Measurements from ENCODE around the gene KAT5. TPM values are rescaled to one million over a fixed set of nuclear protein-coding genes. Genes with fewer than 3 reads are reported as not detected.

Gene KAT5
- total RNA-seq, 4 donors from 2014 or later: 68.9 to 96.0 (median 85.7) TPM

DNA sequence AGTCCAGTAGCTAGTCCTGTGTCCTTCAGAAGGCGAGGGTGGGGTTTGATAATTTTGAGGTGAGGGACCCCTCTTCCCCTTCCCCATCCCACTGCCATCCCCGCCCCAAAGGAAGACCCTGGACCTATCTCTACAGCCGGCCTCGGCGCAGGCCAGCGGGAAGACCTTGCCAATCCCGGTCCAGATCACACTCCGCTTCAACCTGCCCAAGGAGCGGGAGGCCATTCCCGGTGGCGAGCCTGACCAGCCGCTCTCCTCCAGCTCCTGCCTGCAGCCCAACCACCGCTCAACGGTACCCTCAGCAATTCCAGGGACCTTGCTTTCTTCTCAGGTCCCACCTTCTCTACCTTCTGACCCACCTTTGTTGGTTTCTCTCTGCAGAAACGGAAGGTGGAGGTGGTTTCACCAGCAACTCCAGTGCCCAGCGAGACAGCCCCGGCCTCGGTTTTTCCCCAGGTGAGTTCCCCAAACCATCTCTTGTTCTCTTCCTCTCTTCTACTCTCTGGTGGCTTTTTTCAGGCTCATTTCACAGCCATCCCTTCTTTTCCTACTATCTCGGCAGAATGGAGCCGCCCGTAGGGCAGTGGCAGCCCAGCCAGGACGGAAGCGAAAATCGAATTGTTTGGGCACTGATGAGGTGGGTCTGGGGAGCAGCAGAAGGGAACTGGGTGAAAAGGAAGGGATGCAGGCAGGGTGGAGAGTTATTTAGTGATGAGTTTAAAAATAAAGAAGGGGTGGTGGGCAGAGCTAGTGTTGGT, 1.3 kb downstream of the KAT5 start:
- no peak overlapping the region for H3K4me3 ChIP-seq (ENCODE audit: low read depth, poor library complexity, severe bottlenecking)
- WGBS, 2 donors: 94% methylated on average over 24 of the region's 24 CpGs
- peak in 1 of 2 donors; percentile 83 for DNase-seq (ENCODE audit: low spot score in 2 of 2)
- intact Hi-C loops (cut with DNase I; ENCODE audit: low total_unique reads): loop anchor here (10.0 kb wide), 1 partner anchor 61 kb away; no protein-coding TSS in a partner anchor
- TF ChIP-seq POLR2A (IDR thresholded peaks at IDR 0.05): no peak
- TF ChIP-seq, protein P1, sequence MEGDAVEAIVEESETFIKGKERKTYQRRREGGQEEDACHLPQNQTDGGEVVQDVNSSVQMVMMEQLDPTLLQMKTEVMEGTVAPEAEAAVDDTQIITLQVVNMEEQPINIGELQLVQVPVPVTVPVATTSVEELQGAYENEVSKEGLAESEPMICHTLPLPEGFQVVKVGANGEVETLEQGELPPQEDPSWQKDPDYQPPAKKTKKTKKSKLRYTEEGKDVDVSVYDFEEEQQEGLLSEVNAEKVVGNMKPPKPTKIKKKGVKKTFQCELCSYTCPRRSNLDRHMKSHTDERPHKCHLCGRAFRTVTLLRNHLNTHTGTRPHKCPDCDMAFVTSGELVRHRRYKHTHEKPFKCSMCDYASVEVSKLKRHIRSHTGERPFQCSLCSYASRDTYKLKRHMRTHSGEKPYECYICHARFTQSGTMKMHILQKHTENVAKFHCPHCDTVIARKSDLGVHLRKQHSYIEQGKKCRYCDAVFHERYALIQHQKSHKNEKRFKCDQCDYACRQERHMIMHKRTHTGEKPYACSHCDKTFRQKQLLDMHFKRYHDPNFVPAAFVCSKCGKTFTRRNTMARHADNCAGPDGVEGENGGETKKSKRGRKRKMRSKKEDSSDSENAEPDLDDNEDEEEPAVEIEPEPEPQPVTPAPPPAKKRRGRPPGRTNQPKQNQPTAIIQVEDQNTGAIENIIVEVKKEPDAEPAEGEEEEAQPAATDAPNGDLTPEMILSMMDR (IDR thresholded peaks at IDR 0.05): no peak

DNA sequence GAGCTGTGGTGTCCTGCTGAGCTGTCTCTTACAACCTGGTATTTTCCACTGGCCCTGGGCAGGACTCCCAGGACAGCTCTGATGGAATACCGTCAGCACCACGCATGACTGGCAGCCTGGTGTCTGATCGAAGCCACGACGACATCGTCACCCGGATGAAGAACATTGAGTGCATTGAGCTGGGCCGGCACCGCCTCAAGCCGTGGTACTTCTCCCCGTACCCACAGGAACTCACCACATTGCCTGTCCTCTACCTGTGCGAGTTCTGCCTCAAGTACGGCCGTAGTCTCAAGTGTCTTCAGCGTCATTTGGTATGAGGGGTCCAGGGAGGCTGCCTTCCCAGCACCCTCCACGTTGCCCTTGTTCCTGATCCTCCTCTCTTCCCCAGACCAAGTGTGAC, 2.4 kb downstream of the KAT5 start:
- WGBS, 2 donors: 88 to 94% methylated on average over 16 of the region's 16 CpGs
- TF ChIP-seq, protein P1 (IDR thresholded peaks at IDR 0.05): no peak
- no peak for TF ChIP-seq POLR2A (IDR thresholded peaks at IDR 0.05)
- H3K4me3 ChIP-seq (ENCODE audit: low read depth, poor library complexity, severe bottlenecking): no peak overlapping the region
- intact Hi-C loops (cut with DNase I; ENCODE audit: low total_unique reads): loop anchor here (10.0 kb wide), 1 partner anchor 60 kb away; no protein-coding TSS in a partner anchor
- peak in 1 of 2 donors; percentile 80 for DNase-seq (ENCODE audit: low spot score in 2 of 2)

DNA sequence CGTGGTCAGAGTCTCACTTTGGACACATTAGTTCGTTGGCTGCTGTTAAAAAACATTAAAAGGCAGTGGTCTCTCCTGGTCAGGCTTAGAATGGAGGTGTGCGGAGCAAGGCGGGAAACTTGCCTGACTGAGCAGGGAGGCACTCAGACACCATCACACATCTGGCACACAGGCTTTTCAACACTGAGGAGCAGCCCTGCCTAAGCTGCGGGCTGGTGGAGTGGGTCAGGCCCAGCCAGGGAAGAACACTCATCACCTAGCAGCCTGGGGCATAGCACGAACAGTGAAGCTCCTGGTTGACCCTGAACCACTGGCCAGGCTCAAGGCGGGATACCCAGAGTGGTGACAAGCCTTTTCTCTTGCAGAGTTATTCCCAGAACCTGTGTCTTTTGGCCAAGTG, 4.2 kb downstream of the KAT5 start:
- no peak overlapping the region for H3K4me3 ChIP-seq (ENCODE audit: low read depth, poor library complexity, severe bottlenecking)
- DNase-seq (ENCODE audit: low spot score in 2 of 2): peak in 1 of 2 donors; percentile 73
- intact Hi-C loops (cut with DNase I; ENCODE audit: low total_unique reads): loop anchor here (10.0 kb wide), 1 partner anchor 58 kb away; no protein-coding TSS in a partner anchor
- TF ChIP-seq, protein P1 (IDR thresholded peaks at IDR 0.05): no peak
- TF ChIP-seq POLR2A (IDR thresholded peaks at IDR 0.05): no peak
- WGBS, 2 donors: 76% methylated on average over 7 of the region's 7 CpGs

DNA sequence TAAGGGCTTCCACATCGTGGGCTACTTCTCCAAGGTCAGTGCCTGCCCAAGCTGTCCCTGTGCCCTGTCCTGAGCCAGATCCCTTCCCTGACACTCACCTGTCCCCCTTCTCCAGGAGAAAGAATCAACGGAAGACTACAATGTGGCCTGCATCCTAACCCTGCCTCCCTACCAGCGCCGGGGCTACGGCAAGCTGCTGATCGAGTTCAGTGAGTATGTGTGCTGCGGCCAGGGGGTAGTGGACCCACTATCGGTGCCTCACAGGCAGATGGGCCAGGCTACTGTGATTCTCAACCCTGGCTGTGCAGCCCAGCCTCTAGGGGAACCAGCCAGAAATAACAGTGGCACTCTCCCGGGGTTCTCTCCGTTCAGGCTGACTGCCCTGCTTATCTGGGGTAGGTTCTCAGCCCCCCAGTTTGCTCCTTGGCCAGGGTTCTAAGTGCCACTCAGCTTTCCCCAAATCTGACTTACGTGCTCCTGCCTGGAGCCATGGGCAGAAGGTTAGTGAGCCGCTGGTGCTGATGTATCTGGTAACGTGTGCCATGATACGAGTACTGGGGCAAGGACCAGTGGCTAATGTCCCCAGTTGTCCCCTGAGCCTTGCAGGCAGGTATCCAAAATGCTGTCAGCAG, 4.8 kb downstream of the KAT5 start:
- peak in 1 of 2 donors; percentile 74 for DNase-seq (ENCODE audit: low spot score in 2 of 2)
- intact Hi-C loops (cut with DNase I; ENCODE audit: low total_unique reads): loop anchor here (10.0 kb wide), 1 partner anchor 58 kb away; no protein-coding TSS in a partner anchor
- no peak for TF ChIP-seq POLR2A (IDR thresholded peaks at IDR 0.05)
- TF ChIP-seq, protein P1 (IDR thresholded peaks at IDR 0.05): no peak
- 84 to 89% methylated on average over 12 to 14 of the region's 14 CpGs for WGBS, 2 donors
- no peak overlapping the region for H3K4me3 ChIP-seq (ENCODE audit: low read depth, poor library complexity, severe bottlenecking)

DNA sequence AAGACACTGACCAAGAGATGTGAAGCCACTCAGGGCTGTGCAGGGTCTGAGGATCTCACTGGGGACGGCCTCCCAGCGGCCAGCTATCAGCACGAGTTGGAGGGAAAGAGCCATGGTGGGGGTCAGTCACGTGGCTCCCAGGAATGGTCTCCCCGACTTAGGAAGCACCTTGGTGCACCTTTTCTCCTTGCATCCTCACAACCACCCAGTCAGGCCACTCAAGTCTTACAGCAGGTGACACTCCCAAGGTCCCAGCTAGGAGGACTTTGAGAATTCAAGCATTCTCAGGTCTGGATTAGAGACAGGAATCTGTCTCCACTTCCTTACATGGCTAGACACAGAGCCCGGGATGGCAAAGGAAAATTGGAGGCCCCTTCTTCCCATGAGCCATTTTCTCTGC, 5.9 kb downstream of the KAT5 start:
- WGBS, 2 donors: 61 to 69% methylated on average over 6 of the region's 6 CpGs

More for the DNA sequence above, 5.9 kb downstream of the KAT5 start:
- H3K4me3 ChIP-seq (ENCODE audit: low read depth, poor library complexity, severe bottlenecking): no peak overlapping the region
- intact Hi-C loops (cut with DNase I; ENCODE audit: low total_unique reads): loop anchor here (10.0 kb wide), 1 partner anchor 57 kb away; no protein-coding TSS in a partner anchor
- DNase-seq (ENCODE audit: low spot score in 2 of 2): peak in 1 of 2 donors; percentile 69
- TF ChIP-seq, protein P1 (IDR thresholded peaks at IDR 0.05): no peak
- no peak for TF ChIP-seq POLR2A (IDR thresholded peaks at IDR 0.05)
